Mucosa of rectum (tissue), 2 donors: ENCODE measurements around the gene TNS3.

Source experiments
- H3K27ac ChIP-seq, 2 donors: one replicate each; pipeline ENCODE4 v1.7.0; 2013; ENCODE audit warnings: inconsistent platforms in 2 of 2, low read depth in 2 of 2, low read length in 2 of 2
- H3K27me3 ChIP-seq, 2 donors: one replicate each; pipeline ENCODE4 v1.7.0; 2013; ENCODE audit warnings: low read length in 2 of 2; ENCODE audit not compliant: control insufficient read depth in 2 of 2, insufficient read depth in 2 of 2
- H3K36me3 ChIP-seq, 2 donors: one replicate each; pipeline ENCODE4 v1.7.0; 2013; ENCODE audit warnings: low read length in 2 of 2; ENCODE audit not compliant: control insufficient read depth in 2 of 2, insufficient read depth in 2 of 2
- H3K4me1 ChIP-seq, 2 donors: one replicate each; pipeline ENCODE4 v1.7.0; 2013; ENCODE audit warnings: low read length in 2 of 2, mild to moderate bottlenecking in 1 of 2; ENCODE audit not compliant: control insufficient read depth in 2 of 2, insufficient read depth in 2 of 2
- H3K4me3 ChIP-seq, 2 donors: one replicate each; pipeline ENCODE4 v1.7.0; 2013; ENCODE audit warnings: low read length in 2 of 2
- H3K9ac ChIP-seq, 2 donors: one replicate each; pipeline ENCODE4 v1.7.0; 2013; ENCODE audit warnings: low read length in 2 of 2, low read depth in 1 of 2, mild to moderate bottlenecking in 1 of 2
- H3K9me3 ChIP-seq, 2 donors: one replicate each; pipeline ENCODE4 v1.7.0; 2013; ENCODE audit warnings: low read length in 2 of 2; ENCODE audit not compliant: control insufficient read depth in 2 of 2
- donor health status: healthy.
- donor health status: Normal muscosa, but diverticular disease.

The TNS3 gene

GRCh38 chr7:47551668-47552440, 30.1 kb downstream of the TNS3 start:
- Histone ChIP-seq H3K27me3 (no peaks in the 10 kb centered on the region), H3K4me1 (peaks cover 14 to 18% of the 10 kb centered on the region in 2 donors), H3K4me3 (no peak overlapping the region), H3K36me3 (no peaks in the 10 kb centered on the region), H3K27ac (no peak overlapping the region), H3K9ac (no peak overlapping the region), H3K9me3 (no peaks in the 10 kb centered on the region)

DNA sequence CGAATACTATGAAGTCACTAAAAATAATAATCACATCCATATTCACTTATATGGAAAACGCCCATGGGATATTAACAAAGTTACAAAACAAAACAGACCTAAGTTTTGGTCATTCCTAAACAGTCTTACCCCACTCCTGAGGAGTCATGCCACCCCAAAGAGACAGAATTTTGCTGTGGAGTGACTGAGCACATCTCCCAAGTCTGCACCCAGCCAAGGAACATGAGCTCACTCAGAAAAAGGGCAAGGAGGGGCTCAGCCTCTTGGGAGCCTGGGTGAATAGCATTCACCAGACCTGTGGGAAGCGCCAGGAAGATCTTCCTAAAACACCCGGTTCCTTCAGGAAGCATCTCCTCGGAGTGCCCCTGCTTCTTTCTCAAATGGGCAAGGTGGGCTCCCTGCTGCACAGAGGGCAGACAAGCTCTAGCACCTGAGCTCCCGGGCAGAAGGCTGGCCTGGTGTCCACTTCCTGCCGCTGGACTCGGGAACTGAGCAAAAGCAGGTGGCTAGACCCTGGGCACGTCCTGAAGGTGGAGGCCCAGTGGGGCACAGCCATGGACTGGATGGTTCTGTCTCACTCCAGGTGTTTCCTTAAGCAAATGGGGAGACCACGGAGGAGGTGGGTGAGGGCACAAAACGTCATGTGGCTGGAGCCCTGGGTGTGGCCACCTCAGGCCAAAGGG, 31.0 kb downstream of the TNS3 start:
- H3K36me3 ChIP-seq: no peaks in the 10 kb centered on the region
- no peaks in the 10 kb centered on the region for H3K27me3 ChIP-seq
- no peak overlapping the region for H3K9ac ChIP-seq
- H3K27ac ChIP-seq: no peak overlapping the region
- peaks cover 14 to 26% of the 10 kb centered on the region in 2 donors for H3K4me1 ChIP-seq
- no peaks in the 10 kb centered on the region for H3K9me3 ChIP-seq
- H3K4me3 ChIP-seq: no peak overlapping the region

- H3K27ac ChIP-seq: no peak overlapping the region
- peaks cover 14 to 26% of the 10 kb centered on the region in 2 donors for H3K4me1 ChIP-seq
- no peaks in the 10 kb centered on the region for H3K9me3 ChIP-seq
- H3K9ac ChIP-seq: no peak overlapping the region
- no peak overlapping the region for H3K4me3 ChIP-seq
- no peaks in the 10 kb centered on the region for H3K36me3 ChIP-seq
- no peaks in the 10 kb centered on the region for H3K27me3 ChIP-seq
Measured at GRCh38 chr7:47549916-47550315, 32.0 kb downstream of the TNS3 start.

- Histone ChIP-seq H3K9ac (no peak overlapping the region), H3K27ac (no peak overlapping the region), H3K27me3 (no peaks in the 10 kb centered on the region), H3K9me3 (no peaks in the 10 kb centered on the region), H3K4me1 (peaks cover 14 to 26% of the 10 kb centered on the region in 2 donors), H3K36me3 (no peaks in the 10 kb centered on the region), H3K4me3 (no peak overlapping the region)
Measured at GRCh38 chr7:47549397-47549796, 32.5 kb downstream of the TNS3 start.

DNA sequence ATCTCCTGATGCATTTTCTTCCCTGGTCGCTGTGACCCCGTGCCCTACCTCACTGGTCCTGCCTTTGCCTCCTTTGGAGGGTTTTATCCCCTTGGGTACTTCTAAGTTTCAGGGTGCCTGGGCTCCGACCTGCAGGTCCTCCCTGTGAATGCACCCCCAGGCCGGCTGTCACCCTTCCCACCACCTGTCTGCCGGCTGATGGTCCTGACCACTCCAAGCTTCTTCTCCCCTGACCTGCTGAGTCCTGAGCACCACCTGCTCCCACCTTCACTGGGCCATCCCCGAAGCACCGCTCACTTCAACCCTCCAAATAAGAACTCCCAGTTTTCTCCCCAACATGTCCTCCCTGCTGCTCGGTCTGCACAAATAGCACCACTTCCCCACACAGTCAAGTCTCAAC, 33.4 kb downstream of the TNS3 start:
- Histone ChIP-seq H3K36me3 (no peaks in the 10 kb centered on the region), H3K9ac (no peak overlapping the region), H3K27me3 (no peaks in the 10 kb centered on the region), H3K4me3 (no peak overlapping the region), H3K27ac (no peak overlapping the region), H3K9me3 (no peaks in the 10 kb centered on the region), H3K4me1 (peaks cover 14 to 26% of the 10 kb centered on the region in 2 donors)

DNA sequence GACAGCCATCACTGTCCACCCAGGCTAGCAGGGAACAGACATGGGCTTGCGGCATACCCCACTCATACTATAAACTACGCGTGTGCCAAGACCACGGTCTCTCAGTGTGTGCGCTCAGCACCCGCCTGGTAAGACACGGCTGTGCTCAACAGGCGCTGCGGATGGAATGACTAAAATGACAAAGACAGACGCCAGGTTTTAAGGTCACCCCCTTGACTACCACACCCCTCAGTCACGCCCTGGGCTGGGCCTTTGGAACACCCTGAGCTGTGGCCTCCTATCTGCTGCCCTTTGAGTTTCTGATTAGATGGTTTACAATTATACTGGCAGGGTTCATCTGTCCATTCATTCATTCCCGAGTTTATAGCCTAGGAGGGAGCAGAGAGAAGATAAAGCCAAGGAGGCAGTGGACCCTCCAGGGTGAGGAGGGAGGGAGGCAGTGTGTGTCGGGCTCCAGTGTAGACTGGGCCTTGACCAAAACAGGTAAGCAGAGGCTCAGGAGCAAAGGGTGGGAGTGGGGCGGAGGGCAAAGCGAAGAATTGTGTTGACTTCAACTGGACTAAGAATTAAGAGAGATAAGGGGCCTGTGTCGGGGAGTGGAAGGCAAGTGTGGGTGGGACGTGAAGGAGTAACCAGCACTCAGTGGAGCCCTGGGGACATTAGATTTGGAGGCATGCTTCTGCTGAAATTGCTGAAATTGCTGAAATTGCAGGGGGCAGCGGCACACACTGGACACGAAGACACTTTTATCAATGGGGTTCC, 35.0 kb downstream of the TNS3 start:
- Histone ChIP-seq H3K9ac (no peak overlapping the region), H3K27me3 (no peaks in the 10 kb centered on the region), H3K4me1 (peaks cover 14 to 26% of the 10 kb centered on the region in 2 donors), H3K36me3 (no peaks in the 10 kb centered on the region), H3K9me3 (no peaks in the 10 kb centered on the region), H3K27ac (peak overlapping the region; percentile 24 to 65), H3K4me3 (peak overlapping the region in 1 of 2 donors; percentile 11)

GRCh38 chr7:47546171-47546570, 35.7 kb downstream of the TNS3 start:
- Histone ChIP-seq H3K4me3 (no peak overlapping the region), H3K27me3 (no peaks in the 10 kb centered on the region), H3K9me3 (no peaks in the 10 kb centered on the region), H3K9ac (no peak overlapping the region), H3K27ac (no peak overlapping the region), H3K36me3 (no peaks in the 10 kb centered on the region), H3K4me1 (peaks cover 8 to 21% of the 10 kb centered on the region in 2 donors)

DNA sequence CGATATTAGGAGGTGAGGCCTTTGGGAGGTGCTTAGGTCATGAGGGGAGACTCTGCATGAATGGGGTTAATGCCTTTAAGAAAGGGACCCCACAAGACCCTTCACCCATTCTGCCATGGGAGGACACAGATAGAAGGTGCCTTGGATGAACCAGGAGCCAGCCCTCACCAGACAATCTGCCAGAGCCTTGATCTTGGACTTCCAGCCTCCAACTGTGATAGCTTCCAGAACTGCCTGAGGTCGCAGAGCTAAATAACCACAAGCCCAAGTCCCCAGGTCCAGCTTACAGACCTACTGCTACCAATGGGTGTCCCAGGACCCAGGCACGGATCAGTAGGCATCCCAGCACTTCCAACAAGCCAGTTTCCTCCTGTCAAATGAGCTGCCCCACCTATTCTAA, 37.5 kb downstream of the TNS3 start:
- Histone ChIP-seq H3K27ac (no peak overlapping the region), H3K27me3 (no peaks in the 10 kb centered on the region), H3K4me1 (peaks cover 10 to 23% of the 10 kb centered on the region in 2 donors), H3K36me3 (no peaks in the 10 kb centered on the region), H3K9me3 (no peaks in the 10 kb centered on the region), H3K4me3 (no peak overlapping the region), H3K9ac (no peak overlapping the region)

GRCh38 chr7:47543714-47544113, 38.2 kb downstream of the TNS3 start:
- no peak overlapping the region for H3K4me3 ChIP-seq
- H3K36me3 ChIP-seq: no peaks in the 10 kb centered on the region
- no peaks in the 10 kb centered on the region for H3K27me3 ChIP-seq
- H3K27ac ChIP-seq: no peak overlapping the region
- no peaks in the 10 kb centered on the region for H3K9me3 ChIP-seq
- H3K9ac ChIP-seq: no peak overlapping the region
- peaks cover 15 to 29% of the 10 kb centered on the region in 2 donors for H3K4me1 ChIP-seq

- Histone ChIP-seq H3K9me3 (no peaks in the 10 kb centered on the region), H3K4me1 (peaks cover 15 to 33% of the 10 kb centered on the region in 2 donors)
Measured at GRCh38 chr7:47543056-47543455, 38.9 kb downstream of the TNS3 start.

More at GRCh38 chr7:47543056-47543455, 38.9 kb downstream of the TNS3 start:
- Histone ChIP-seq H3K9ac (no peak overlapping the region), H3K27ac (no peak overlapping the region), H3K27me3 (no peaks in the 10 kb centered on the region), H3K4me3 (no peak overlapping the region), H3K36me3 (no peaks in the 10 kb centered on the region)
